Measurements from ENCODE around the gene AGAP2.

The AGAP2 gene

GRCh38 chr12:57752668-57753000, 14.1 kb upstream of the AGAP2 start:
- Histone ChIP-seq H3K4me3 (ENCODE audit: low read depth, low read length) (peak overlapping the region; percentile 93), H3K27me3 (ENCODE audit: insufficient read depth, low read length) (peaks cover 29% of the 10 kb centered on the region), H3K27ac (ENCODE audit: low read depth, low read length) (0 out of 2 replicates have a peak overlapping the region, but pooled peaks have one; percentile 14), H3K36me3 (ENCODE audit: insufficient read depth, low read length) (peaks cover 20% of the 10 kb centered on the region), H3K79me2 (ENCODE audit: control insufficient read depth, insufficient read depth, low read length, unreplicated experiment) (peaks cover 28% of the 10 kb centered on the region), H3K4me1 (ENCODE audit: control insufficient read depth, insufficient read depth, low read length, unreplicated experiment) (peaks cover 13% of the 10 kb centered on the region), H2AFZ (ENCODE audit: low read length, unreplicated experiment) (peak overlapping the region; percentile 70)

- H2AFZ ChIP-seq (ENCODE audit: low read length, unreplicated experiment) = peak within 1 kb of the TSS; percentile 70
- peaks cover 20% of the 10 kb centered on the region for H3K36me3 ChIP-seq (ENCODE audit: insufficient read depth, low read length)
- H3K4me1 ChIP-seq (ENCODE audit: control insufficient read depth, insufficient read depth, low read length, unreplicated experiment) = peaks cover 13% of the 10 kb centered on the region
- peak within 1 kb of the TSS; percentile 80 for H3K27ac ChIP-seq (ENCODE audit: low read depth, low read length)
- H3K27me3 ChIP-seq (ENCODE audit: insufficient read depth, low read length) = peaks cover 29% of the 10 kb centered on the region
- H3K79me2 ChIP-seq (ENCODE audit: control insufficient read depth, insufficient read depth, low read length, unreplicated experiment) = peaks cover 28% of the 10 kb centered on the region
- H3K4me3 ChIP-seq (ENCODE audit: low read depth, low read length) = peak within 1 kb of the TSS; percentile 93
Measured at GRCh38 chr12:57751788-57752667, 13.5 kb upstream of the AGAP2 start, which contains the start of gene CDK4. Gene CDK4, minus strand, starts transcription at chr12:57752310. Its CDS starts 593 bp downstream, at chr12:57751717.

- Histone ChIP-seq H2AFZ (ENCODE audit: low read length, unreplicated experiment) (no peak overlapping the region), H3K36me3 (ENCODE audit: insufficient read depth, low read length) (peaks cover 22% of the 10 kb centered on the region), H3K4me1 (ENCODE audit: control insufficient read depth, insufficient read depth, low read length, unreplicated experiment) (peaks cover 13% of the 10 kb centered on the region)
Measured at GRCh38 chr12:57751432-57751787, 12.9 kb upstream of the AGAP2 start.

GRCh38 chr12:57750561-57751431, 12.3 kb upstream of the AGAP2 start:
- Histone ChIP-seq H3K4me1 (ENCODE audit: control insufficient read depth, insufficient read depth, low read length, unreplicated experiment) (peaks cover 13% of the 10 kb centered on the region), H3K36me3 (ENCODE audit: insufficient read depth, low read length) (peaks cover 28% of the 10 kb centered on the region), H3K79me2 (ENCODE audit: control insufficient read depth, insufficient read depth, low read length, unreplicated experiment) (peaks cover 28% of the 10 kb centered on the region), H2AFZ (ENCODE audit: low read length, unreplicated experiment) (no peak overlapping the region), H3K27me3 (ENCODE audit: insufficient read depth, low read length) (peaks cover 17% of the 10 kb centered on the region), H3K27ac (ENCODE audit: low read depth, low read length) (peak overlapping the region; percentile 80; the same call in 1 of the 2 replicates), H3K4me3 (ENCODE audit: low read depth, low read length) (peak overlapping the region; percentile 93)

More at GRCh38 chr12:57751432-57751787, 12.9 kb upstream of the AGAP2 start:
- Histone ChIP-seq H3K79me2 (ENCODE audit: control insufficient read depth, insufficient read depth, low read length, unreplicated experiment) (peaks cover 28% of the 10 kb centered on the region), H3K27ac (ENCODE audit: low read depth, low read length) (peak overlapping the region; percentile 80), H3K4me3 (ENCODE audit: low read depth, low read length) (peak overlapping the region; percentile 93), H3K27me3 (ENCODE audit: insufficient read depth, low read length) (peaks cover 23% of the 10 kb centered on the region)

GRCh38 chr12:57749061-57749460, 10.5 kb upstream of the AGAP2 start:
- H3K27ac ChIP-seq (ENCODE audit: low read depth, low read length) = no peak overlapping the region
- no peak overlapping the region for H3K4me3 ChIP-seq (ENCODE audit: low read depth, low read length)
- peaks cover 8% of the 10 kb centered on the region for H3K27me3 ChIP-seq (ENCODE audit: insufficient read depth, low read length)
- H3K79me2 ChIP-seq (ENCODE audit: control insufficient read depth, insufficient read depth, low read length, unreplicated experiment) = peaks cover 28% of the 10 kb centered on the region
- peaks cover 29% of the 10 kb centered on the region for H3K36me3 ChIP-seq (ENCODE audit: insufficient read depth, low read length)
- no peak overlapping the region for H2AFZ ChIP-seq (ENCODE audit: low read length, unreplicated experiment)
- peaks cover 13% of the 10 kb centered on the region for H3K4me1 ChIP-seq (ENCODE audit: control insufficient read depth, insufficient read depth, low read length, unreplicated experiment)

- peak overlapping the region; percentile 96 for H3K4me3 ChIP-seq (ENCODE audit: low read depth, low read length)
- H3K36me3 ChIP-seq (ENCODE audit: insufficient read depth, low read length) = peaks cover 29% of the 10 kb centered on the region
- H2AFZ ChIP-seq (ENCODE audit: low read length, unreplicated experiment) = no peak overlapping the region
- peaks cover 6% of the 10 kb centered on the region for H3K4me1 ChIP-seq (ENCODE audit: control insufficient read depth, insufficient read depth, low read length, unreplicated experiment)
- H3K27ac ChIP-seq (ENCODE audit: low read depth, low read length) = no peak overlapping the region
- peaks cover 17% of the 10 kb centered on the region for H3K79me2 ChIP-seq (ENCODE audit: control insufficient read depth, insufficient read depth, low read length, unreplicated experiment)
- peaks cover 3% of the 10 kb centered on the region for H3K27me3 ChIP-seq (ENCODE audit: insufficient read depth, low read length)
Measured at GRCh38 chr12:57746025-57746424, 7.5 kb upstream of the AGAP2 start.

- peak overlapping the region; percentile 71 for H2AFZ ChIP-seq (ENCODE audit: low read length, unreplicated experiment)
- H3K27ac ChIP-seq (ENCODE audit: low read depth, low read length) = peak overlapping the region; percentile 88
Measured at GRCh38 chr12:57745485-57745881, 6.9 kb upstream of the AGAP2 start.

GRCh38 chr12:57744777-57745484, 6.4 kb upstream of the AGAP2 start, which contains the start of gene TSPAN31:
Gene TSPAN31, plus strand, starts transcription at chr12:57745039. Its CDS starts 116 bp downstream, at chr12:57745155.
- H3K27me3 ChIP-seq (ENCODE audit: insufficient read depth, low read length) = peaks cover 14% of the 10 kb centered on the region
- H2AFZ ChIP-seq (ENCODE audit: low read length, unreplicated experiment) = peak within 1 kb of the TSS; percentile 71

More at GRCh38 chr12:57745485-57745881, 6.9 kb upstream of the AGAP2 start:
- peaks cover under 1% of the 10 kb centered on the region for H3K4me1 ChIP-seq (ENCODE audit: control insufficient read depth, insufficient read depth, low read length, unreplicated experiment)
- peaks cover 8% of the 10 kb centered on the region for H3K27me3 ChIP-seq (ENCODE audit: insufficient read depth, low read length)
- peaks cover 25% of the 10 kb centered on the region for H3K36me3 ChIP-seq (ENCODE audit: insufficient read depth, low read length)
- H3K79me2 ChIP-seq (ENCODE audit: control insufficient read depth, insufficient read depth, low read length, unreplicated experiment) = peaks cover 12% of the 10 kb centered on the region
- peak overlapping the region; percentile 96 for H3K4me3 ChIP-seq (ENCODE audit: low read depth, low read length)

GRCh38 chr12:57744194-57744776, 5.7 kb upstream of the AGAP2 start:
- H2AFZ ChIP-seq (ENCODE audit: low read length, unreplicated experiment) = no peak overlapping the region
- H3K4me1 ChIP-seq (ENCODE audit: control insufficient read depth, insufficient read depth, low read length, unreplicated experiment) = no peaks in the 10 kb centered on the region
- H3K27ac ChIP-seq (ENCODE audit: low read depth, low read length) = peak overlapping the region; percentile 88
- H3K27me3 ChIP-seq (ENCODE audit: insufficient read depth, low read length) = peaks cover 20% of the 10 kb centered on the region
- H3K4me3 ChIP-seq (ENCODE audit: low read depth, low read length) = peak overlapping the region; percentile 96
- peaks cover 20% of the 10 kb centered on the region; the same call in 1 of the 2 replicates for H3K36me3 ChIP-seq (ENCODE audit: insufficient read depth, low read length)
- H3K79me2 ChIP-seq (ENCODE audit: control insufficient read depth, insufficient read depth, low read length, unreplicated experiment) = peaks cover 3% of the 10 kb centered on the region

More at GRCh38 chr12:57744777-57745484, 6.4 kb upstream of the AGAP2 start, which contains the start of gene TSPAN31:
- peaks cover 20% of the 10 kb centered on the region; the same call in 1 of the 2 replicates for H3K36me3 ChIP-seq (ENCODE audit: insufficient read depth, low read length)
- H3K79me2 ChIP-seq (ENCODE audit: control insufficient read depth, insufficient read depth, low read length, unreplicated experiment) = peaks cover 7% of the 10 kb centered on the region
- no peaks in the 10 kb centered on the region for H3K4me1 ChIP-seq (ENCODE audit: control insufficient read depth, insufficient read depth, low read length, unreplicated experiment)
- peak within 1 kb of the TSS; percentile 88 for H3K27ac ChIP-seq (ENCODE audit: low read depth, low read length)
- peak within 1 kb of the TSS; percentile 96 for H3K4me3 ChIP-seq (ENCODE audit: low read depth, low read length)
